EL (cell line): ENCODE measurements around the gene HACL1.
A peak's percentile ranks its signal among the peaks of the same experiment; 100 is the strongest.

Source experiments
- DNase-seq: peaks from one replicate; pipeline ENCODE4 v3.0.0-alpha.2; 2016

Gene HACL1

GRCh38 chr3:15522016-15522415, 79.4 kb downstream of the HACL1 start:
- no peak for DNase-seq

DNA sequence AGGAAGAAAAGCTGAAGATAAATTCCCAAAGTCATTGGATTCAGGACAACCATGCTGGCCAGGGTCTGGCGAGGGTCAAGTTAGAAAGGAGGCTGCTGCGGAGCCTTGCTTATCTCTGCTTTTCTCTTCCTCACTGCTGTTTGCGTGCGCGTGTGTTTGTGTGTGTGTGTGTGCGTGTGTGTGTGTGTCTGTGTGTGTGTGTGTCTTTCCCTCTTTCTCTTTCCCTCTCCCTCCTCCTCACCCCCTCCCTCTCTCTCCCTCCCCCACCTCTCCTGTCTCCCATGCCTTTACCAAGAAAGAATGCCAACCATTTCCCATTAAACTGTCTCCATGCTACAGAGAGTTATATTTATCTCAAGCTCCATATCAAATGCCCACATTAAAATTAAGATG, 79.8 kb downstream of the HACL1 start, which contains the start of gene COLQ:
Gene COLQ (minus strand): TSS at position 134 of the 393 bp plus-strand sequence. CDS start 81 bp downstream, at position 53.
- DNase-seq = no peak

DNA sequence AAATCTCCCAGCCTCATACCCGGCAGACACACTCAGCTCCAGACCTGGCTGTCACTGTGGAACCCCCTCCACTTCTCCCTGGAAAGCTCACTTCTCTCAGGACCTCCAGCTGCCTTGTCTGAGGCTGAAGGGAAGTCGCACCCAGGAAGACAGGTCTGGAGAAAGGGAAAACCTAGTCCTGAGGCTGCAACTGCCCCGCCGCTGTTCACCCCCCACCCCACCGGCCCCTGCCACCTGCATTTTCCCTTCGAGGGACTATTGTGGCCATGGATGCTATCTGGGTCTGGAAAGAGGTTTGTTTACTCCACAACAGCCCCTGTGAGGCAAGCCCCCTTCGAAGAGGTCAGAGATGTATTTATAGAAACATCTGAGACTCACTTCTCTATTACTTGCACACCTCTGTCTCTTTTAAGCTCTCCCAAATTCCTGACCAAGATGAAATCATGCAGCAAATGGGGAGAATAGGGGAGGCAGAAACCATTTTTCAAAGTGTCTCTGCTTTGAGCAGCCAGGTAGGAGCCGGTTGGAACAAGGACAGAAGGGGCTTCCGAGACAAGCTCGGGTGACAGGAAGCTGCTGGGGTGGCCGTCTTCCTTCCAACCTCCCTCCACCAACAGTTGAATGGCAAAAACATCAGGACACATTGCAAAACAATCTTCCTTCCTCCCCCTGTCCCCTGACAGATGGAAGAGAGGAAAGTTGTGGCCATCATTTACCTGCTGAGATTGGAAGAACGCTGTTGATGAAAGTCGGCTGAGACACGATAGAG, 80.4 kb downstream of the HACL1 start:
- no peak for DNase-seq

DNA sequence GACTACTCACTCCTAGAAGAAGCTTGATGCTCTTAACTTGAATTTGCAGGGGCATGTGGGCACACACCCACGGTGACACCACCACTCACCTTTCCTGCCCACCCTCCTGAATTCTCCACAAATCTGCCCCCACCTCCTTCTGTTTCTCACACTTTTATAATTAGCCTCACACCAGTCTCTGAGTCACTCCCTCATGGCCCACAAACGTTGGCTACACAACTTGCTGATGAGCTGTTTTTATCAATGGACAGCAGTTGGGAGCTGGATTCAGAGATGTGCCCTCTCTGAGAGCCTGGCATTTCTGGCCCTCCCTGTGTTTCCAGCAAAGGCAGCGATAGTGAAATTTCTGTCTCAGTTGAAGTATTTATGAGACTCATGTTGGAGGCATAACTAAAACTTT, 81.2 kb downstream of the HACL1 start:
- DNase-seq = no peak

DNA sequence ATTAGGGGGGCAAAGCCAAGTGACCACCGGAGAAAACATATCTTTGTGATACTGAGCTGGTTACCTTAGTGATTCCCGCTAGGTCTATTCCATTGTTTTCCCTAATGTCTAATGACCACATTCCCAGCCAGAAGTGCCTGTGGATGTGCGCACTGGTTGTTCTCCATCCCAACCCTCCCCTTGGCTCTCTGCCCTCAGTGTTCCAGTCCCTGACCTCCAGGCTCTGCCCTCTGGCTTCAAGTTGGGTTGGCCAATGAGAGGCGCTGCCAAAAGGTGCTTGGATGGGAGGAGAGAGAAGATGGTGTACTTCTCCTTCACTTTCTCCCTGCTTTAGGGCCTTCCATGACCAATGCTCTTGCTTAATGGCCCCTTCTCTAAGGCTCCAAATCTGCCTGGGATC, 82.3 kb downstream of the HACL1 start:
- DNase-seq = no peak

DNA sequence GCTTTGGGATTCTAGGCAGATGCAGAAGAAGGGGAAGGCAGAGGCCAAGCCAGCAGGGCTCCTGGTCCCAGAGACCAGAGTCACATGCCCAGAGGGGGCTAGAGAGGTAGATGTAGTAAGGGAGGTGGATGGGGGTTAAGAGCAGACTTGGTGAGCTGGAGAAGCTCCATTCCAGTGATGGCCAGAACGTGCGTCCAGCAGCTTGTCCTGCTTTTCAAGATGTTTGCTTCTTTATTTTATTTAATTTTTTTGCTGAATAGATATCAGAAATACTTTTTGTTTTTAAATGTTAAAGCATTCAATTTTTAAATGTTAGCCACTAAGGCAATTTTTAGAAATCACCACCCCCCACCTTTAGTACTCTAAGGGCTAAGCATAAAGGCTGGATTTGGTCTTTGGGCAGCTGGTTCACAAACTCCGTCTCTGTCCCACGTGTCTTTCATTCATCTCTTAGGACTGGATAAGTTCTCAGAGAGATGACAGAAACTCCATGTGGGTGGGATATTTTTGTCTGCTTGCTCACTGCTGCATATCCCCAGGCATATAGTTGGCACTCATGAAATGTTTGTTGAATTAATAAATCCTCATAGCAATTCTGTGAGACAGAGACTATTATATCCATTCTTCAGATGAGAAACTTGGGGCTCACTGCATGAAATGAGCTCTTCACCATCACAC, 86.6 kb downstream of the HACL1 start:
- peak; percentile 13 for DNase-seq

GRCh38 chr3:15513810-15514662, 87.3 kb downstream of the HACL1 start:
- no peak for DNase-seq

- no peak for DNase-seq
Observed at GRCh38 chr3:15513116-15513515, 88.3 kb downstream of the HACL1 start.

- no peak for DNase-seq
Observed at GRCh38 chr3:15512166-15512565, 89.2 kb downstream of the HACL1 start.

DNA sequence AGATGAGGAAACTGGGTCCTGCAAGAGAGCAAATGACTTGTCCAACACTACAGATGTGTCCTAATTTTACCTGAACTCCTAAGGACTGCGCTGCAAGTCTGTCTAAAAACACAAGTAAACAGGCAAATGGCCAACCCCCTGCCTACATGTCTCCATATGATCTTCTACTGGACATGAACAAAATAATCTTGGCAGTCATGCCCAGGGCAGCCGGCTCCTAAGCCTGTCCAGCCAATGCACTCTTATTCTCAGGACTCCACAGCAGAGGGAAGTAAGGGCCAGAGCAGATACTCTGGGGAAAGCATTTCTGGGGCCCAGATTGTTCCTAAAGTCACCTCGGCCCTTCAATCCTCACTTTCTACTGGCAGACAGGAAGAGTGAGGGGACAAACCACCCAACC, 90.2 kb downstream of the HACL1 start:
- DNase-seq = no peak
